Activated CD4-positive, CD25-positive, alpha-beta regulatory T cell (primary cell): ENCODE measurements around the gene LYL1.

Experiments
- DNase-seq, 4 experiments: peaks; one replicate each; lab custom pipeline; 2025; lab: John Stamatoyannopoulos, UW

LYL1 gene

DNA sequence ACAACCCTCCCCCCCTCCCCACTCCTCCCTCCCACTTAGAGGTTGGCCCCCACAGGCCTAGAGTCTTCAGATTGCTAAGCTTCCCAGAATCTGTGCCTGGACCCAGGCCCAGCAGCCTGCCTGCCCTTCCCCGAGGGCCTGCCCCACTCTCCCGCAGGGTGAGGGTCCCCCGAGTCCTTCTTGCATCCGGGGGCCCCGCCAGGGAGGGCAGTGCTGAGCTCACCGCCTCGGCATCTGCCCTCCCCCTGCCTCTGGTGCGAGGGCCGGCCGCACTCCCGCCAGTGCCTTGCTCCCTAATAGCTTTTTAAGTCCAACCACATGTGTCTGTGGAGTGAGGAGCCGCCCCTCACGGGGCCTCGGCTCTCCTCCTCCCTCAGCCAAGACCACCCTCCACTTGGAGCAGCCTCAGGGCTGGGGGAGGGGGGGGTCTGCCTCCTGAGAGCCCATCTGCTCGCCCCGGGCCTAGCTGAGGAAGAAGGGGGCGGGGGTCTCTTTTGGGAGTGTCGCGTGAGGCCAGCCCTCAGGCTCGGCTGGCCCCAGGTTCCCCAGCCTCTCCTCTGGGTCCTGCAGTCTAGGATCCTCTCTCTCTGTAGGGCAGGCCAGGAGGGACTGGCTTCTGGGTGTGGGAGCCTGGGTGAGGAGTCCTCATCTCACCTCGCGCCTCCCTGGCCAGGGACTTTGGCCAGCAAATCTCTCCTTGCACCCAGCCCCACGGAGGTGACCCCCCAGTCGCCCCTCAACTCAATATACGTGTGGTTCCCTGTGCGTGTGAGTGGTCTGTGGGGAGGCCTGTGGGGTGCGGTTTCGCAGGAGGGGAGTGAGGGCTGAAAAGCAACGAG is 47.2 kb downstream of the LYL1 start:
- DNase-seq = no peak

DNA sequence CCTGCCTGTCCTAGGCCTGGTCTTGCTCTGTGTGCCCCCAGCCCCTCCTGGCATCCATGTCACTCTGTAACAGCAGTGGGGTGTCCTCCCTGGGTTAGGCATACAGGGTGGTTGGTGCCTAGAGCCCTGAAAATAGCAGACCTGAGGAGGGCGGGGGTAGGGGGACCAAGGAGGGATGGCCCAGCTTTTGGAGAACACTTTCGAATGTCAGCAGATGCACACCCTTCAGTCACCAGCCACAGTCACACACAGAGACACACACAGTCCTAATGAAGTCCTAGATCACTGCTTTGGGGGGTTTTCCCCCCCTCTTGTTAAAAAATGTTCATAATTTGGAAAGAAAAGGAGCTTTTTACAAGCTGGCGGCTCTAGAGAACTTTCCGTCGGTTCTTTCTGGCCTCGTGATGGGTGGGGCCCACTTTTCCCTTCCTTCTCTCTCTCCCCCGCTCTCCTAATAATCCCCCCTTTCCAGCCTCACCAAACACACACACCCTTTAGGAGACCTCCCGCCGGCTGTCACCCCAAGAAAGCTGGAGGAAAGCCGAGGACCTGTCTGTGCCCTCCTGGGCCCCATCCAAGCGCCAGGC is 47.9 kb downstream of the LYL1 start:
- no peak for DNase-seq

DNA sequence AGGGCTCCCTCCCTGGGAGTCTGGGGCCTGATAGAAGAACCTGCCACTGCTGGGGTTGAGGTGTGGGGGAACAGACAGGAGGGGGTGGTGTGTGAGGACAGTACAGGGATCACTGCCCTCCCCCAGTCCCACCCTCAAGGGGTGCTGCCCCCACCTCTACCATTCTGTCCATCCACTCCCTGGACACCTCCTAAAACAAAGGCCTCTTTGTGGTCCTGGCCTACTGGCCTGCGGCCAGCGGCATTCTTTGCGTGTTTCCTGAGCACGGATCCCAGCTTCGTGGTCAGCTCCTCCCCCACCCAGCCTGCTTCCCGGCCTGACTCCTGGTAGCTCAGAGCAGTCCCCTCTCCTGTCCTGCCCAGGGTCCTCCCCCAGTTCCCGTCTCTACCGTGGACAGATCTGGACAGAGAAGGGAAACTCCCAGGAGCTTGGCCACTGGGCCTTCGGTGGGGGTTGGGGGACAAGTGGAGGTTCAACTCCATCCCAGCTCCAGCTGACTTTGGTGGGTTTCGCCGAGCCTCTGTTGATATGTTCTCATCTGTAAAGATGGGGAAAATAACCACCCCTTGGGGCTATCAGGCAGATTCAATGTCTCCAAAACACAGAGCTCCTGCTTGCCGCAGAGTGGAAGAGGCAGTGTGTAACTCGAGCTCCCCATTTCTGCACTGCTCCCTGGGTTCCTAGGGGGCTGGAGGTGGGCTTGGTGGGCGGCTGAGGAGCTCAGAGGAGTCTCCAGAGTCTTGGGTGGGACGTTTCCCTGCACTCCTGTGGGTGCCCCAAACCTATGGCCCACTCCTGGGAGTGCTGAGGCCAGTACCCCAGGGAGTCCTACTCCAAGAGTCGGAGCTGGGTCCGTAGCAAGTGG is 48.7 kb downstream of the LYL1 start:
- no peak for DNase-seq

DNA sequence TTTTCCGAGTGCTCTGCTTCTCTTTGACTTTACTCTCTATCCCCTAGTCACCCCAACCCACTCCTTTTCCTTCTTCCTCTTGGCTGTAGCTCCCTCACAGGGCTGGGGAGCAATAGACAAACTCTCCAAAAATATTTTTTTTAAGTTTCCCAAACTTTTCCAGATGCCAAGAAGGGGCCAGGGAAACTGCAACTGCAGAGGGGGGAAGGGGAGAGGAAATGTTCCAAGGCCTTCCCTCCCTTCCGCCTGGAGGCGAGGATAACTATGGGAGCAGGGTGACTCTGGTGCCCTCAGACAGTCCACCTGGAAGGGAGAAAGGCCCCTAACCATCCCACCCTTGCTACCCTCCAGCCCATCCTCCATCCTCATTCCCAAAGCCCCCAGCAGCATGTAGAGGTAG is 49.4 kb downstream of the LYL1 start:
- DNase-seq = no peak

DNA sequence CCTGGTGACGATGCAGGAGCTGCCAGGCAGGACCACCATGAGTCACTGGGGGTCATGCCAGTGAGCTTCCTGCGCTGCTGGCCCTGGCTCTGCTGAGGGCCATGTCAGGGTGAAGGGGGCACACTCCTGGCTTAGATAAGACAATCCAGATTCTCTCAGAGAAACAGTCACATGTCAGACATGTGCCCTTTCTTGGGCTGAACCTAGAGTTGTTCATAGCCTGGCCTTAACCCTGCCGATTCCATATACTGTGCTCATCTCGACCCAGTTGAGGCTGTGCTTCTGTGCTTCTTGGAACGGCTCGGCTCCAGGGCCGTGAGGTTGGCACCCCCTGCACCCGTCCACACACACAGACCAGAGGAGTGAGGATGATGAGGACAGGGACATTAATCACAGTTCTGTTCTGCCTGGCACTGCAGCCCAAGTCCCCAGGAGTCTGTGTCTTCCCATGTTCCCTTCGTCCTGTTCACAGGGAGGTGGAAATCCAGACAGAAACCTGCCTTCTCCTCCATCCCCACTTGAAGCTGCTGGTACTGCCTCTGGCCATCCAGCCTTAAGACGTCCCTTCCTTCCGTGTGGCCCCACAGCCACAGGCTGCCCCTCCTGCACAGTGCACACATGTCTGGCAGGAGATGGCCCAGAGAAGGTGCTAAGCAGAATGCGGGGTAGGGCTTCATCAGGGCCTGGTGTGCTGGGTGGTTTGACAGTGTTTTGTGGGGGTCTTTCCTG is 50.0 kb downstream of the LYL1 start:
- DNase-seq = no peak

DNA sequence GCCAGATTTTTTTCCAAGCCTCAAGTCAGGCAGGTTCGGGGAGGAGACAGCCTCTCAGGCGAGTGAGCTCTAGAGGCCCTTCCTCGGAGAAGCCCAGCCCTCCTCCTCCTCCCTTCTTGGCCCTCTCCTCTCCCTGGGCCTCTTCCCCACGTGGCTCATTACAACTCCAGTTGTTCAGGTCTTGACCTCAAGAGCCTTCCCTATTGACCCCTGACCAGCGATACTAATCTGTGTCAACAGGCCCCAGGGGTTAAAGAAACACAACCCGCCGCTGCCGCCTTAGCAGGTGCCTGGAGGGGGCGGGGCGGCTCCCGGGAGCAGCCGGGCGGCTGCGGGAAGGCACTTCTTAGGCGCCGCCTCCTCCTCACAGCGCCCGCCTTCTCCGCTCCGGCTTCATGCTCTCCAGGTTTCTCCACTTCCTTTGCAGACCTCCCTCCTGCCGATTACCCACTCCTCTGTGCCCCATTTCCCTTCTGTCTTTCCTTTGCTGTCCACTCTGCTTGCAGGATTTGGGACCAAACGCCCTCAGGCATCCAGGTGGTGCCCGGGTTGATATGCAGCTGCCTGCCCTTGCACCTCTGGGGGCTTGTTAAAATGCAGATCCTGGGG is 51.0 kb downstream of the LYL1 start:
- DNase-seq = no peak

DNA sequence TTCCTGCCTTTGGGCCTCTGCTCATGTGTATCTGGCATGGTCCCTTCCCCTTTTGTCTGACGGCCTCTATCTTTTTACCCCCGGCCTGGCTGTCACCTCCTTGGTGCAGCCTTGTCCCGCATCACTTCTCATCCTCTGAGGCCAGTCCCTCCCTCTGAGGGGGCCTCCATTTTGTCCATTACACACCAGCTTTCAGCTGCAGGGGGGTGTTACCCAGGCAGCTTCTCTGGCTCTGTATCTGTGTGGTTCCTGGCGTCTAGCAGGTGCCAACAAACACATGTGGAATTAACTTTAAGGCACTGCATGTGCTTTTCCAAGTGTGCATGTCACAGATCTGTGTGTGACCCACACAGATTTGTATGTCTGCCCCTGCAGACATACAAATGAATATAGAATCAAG is 52.4 kb downstream of the LYL1 start:
- no peak for DNase-seq
